Esophagus squamous epithelium (tissue), 4 donors: Measurements from ENCODE around the gene VPS41.

Experiments
- CTCF ChIP-seq, 6 experiments: fragments of 450-650 bp in 4 of 6; fragments of 200-600 bp in 2 of 6; sonication (generic) in 2 of 6; IDR thresholded peaks; one replicate each; pipeline ENCODE4 v1.5.1; 2016 to 2019; ENCODE audit warnings: antibody characterized with exemption in 6 of 6, mild to moderate bottlenecking in 4 of 6, moderate library complexity in 4 of 6
- POLR2A ChIP-seq, 4 donors: fragments of 450-650 bp; IDR thresholded peaks; one replicate each; pipeline ENCODE4 v1.6.1; 2017; ENCODE audit warnings: antibody characterized with exemption in 4 of 4, mild to moderate bottlenecking in 4 of 4, moderate library complexity in 3 of 4

DNA sequence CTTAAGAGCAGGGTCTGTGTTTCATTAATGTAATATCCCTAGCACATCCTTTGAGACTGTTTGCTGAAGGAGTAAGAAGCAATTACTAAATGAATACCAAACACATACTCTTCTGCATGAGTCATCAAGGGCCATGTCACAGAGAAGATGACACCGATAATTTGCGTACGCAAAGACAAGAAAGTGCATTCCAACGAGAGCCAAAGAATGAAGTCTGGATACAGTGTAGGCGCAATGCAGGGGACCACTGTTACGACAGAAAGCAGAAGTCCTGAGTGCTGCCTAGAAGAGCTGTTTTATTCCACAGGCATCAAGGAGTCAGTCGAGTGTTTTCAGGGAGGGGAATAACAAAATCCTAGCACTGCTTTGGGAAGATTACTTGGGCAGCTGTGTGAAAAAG, 62.7 kb downstream of the VPS41 start:
- no peak for TF ChIP-seq POLR2A (IDR thresholded peaks at IDR 0.05)
- no peak for TF ChIP-seq CTCF (IDR thresholded peaks at IDR 0.05)
